Neural progenitor cell (in vitro differentiated cells): ENCODE results near the gene NPVF. TPM values are rescaled to one million over a fixed set of nuclear protein-coding genes. Genes with fewer than 3 reads are reported as not detected.
A peak's percentile ranks its signal among the peaks of the same experiment; 100 is the strongest.

ENCODE experiments used
- DNase-seq: peaks from one replicate; pipeline ENCODE4 v3.0.0-alpha.2; 2016; ENCODE audit warnings: low spot score
- H2AFZ ChIP-seq: fragments of 200-600 bp; sonication (generic); replicated peaks from 2 replicates; pipeline ENCODE4 v1.6.1; 2016; ENCODE audit warnings: antibody characterized with exemption
- H3F3A ChIP-seq: fragments of 200-600 bp; sonication (generic); 2 replicates; pipeline ENCODE4 v1.6.1; 2016; ENCODE audit warnings: antibody characterized with exemption, low read depth
- H3K27ac ChIP-seq: fragments of 200-600 bp; sonication (generic); 2 replicates; pipeline ENCODE4 v1.5.1; 2016; ENCODE audit warnings: mild to moderate bottlenecking
- H3K27me3 ChIP-seq: fragments of 200-600 bp; sonication (generic); 2 replicates; pipeline ENCODE4 v1.6.1; 2016; ENCODE audit warnings: mild to moderate bottlenecking, moderate library complexity
- H3K36me3 ChIP-seq: fragments of 200-600 bp; sonication (generic); 2 replicates; pipeline ENCODE4 v1.5.1; 2016
- H3K4me1 ChIP-seq: fragments of 200-600 bp; sonication (generic); 2 replicates; pipeline ENCODE4 v1.6.1; 2016; ENCODE audit warnings: mixed run types
- H3K4me2 ChIP-seq: fragments of 200-600 bp; sonication (generic); 2 replicates; pipeline ENCODE4 v1.6.1; 2016
- H3K4me3 ChIP-seq: fragments of 200-600 bp; sonication (generic); 2 replicates; pipeline ENCODE4 v1.5.1; 2016
- H3K79me2 ChIP-seq: fragments of 200-600 bp; sonication (generic); 2 replicates; pipeline ENCODE4 v1.6.1; 2016; ENCODE audit warnings: low read depth
- H3K9ac ChIP-seq: fragments of 200-600 bp; sonication (generic); 2 replicates; pipeline ENCODE4 v1.6.1; 2016
- H3K9me3 ChIP-seq: fragments of 200-600 bp; sonication (generic); 2 replicates; pipeline ENCODE4 v1.5.1; 2016; ENCODE audit warnings: low read depth
- H4K20me1 ChIP-seq: fragments of 200-600 bp; sonication (generic); 2 replicates; pipeline ENCODE4 v1.6.1; 2016; ENCODE audit warnings: low read depth
- H3K27ac Mint-ChIP-seq: 3 replicates; pipeline ENCODE4 v1.8.0; 2021; ENCODE audit warnings: mixed read lengths
- H3K27me3 Mint-ChIP-seq: 2 replicates; pipeline ENCODE4 v1.8.0; 2022; ENCODE audit warnings: low read depth, mild to moderate bottlenecking, inconsistent platforms, moderate library complexity, mixed read lengths; ENCODE audit not compliant: insufficient read depth
- H3K36me3 Mint-ChIP-seq: 3 replicates; pipeline ENCODE4 v1.8.0; 2021; ENCODE audit warnings: mixed read lengths
- H3K4me1 Mint-ChIP-seq: 3 replicates; pipeline ENCODE4 v1.8.0; 2021; ENCODE audit warnings: mixed read lengths
- H3K4me3 Mint-ChIP-seq: 3 replicates; pipeline ENCODE4 v1.8.0; 2021; ENCODE audit warnings: mild to moderate bottlenecking, moderate library complexity, mixed read lengths
- H3K9me3 Mint-ChIP-seq: 3 replicates; pipeline ENCODE4 v1.8.0; 2020; ENCODE audit warnings: mixed read lengths
- EZH2 ChIP-seq: fragments of 200-600 bp; sonication (generic); IDR thresholded peaks from 2 replicates; pipeline ENCODE4 v1.6.1; 2017; ENCODE audit warnings: antibody characterized with exemption, mild to moderate bottlenecking, moderate library complexity
- EZH2phosphoT487 ChIP-seq: fragments of 200-600 bp; sonication (generic); IDR thresholded peaks from 2 replicates; pipeline ENCODE4 v1.6.1; 2017; ENCODE audit warnings: antibody characterized with exemption
- total RNA-seq: library from RNA; depleted of rRNA; stranded (reverse); fragments of >200 nt; gene quantifications from 2 replicates; pipeline ENCODE4 v1.2.3, GENCODE V29; 2015; ENCODE audit warnings: low replicate concordance
- TF ChIP-seq, protein P1 (sequence below): fragments of 200-600 bp; sonication (generic); IDR thresholded peaks from 2 replicates; pipeline ENCODE4 v1.5.1; 2017; ENCODE audit warnings: antibody characterized with exemption, mild to moderate bottlenecking

The NPVF gene
- total RNA-seq, 1 donor from 2014 or later = not detected

- Histone ChIP-seq H3K4me2 (no peak overlapping the region), H3K27ac (no peak overlapping the region), H3K27me3 (no peaks in the 10 kb centered on the region), H4K20me1 (no peaks in the 10 kb centered on the region), H3K36me3 (no peaks in the 10 kb centered on the region), H3K9me3 (no peaks in the 10 kb centered on the region), H2AFZ (peak overlapping the region; percentile 72), H3K4me1 (no peaks in the 10 kb centered on the region), H3K79me2 (no peaks in the 10 kb centered on the region), H3F3A (no peaks in the 10 kb centered on the region), H3K4me3 (no peak overlapping the region), H3K9ac (no peak overlapping the region)
- H3K36me3 Mint-ChIP-seq = no peaks in the 10 kb centered on the region
- no peaks in the 10 kb centered on the region for H3K27me3 Mint-ChIP-seq
- H3K27ac Mint-ChIP-seq = no peak overlapping the region
- no peaks in the 10 kb centered on the region for H3K4me1 Mint-ChIP-seq
- peaks cover 8% of the 10 kb centered on the region for H3K9me3 Mint-ChIP-seq
- DNase-seq = no peak
- H3K4me3 Mint-ChIP-seq = no peak overlapping the region
- TF ChIP-seq EZH2 (no peak), EZH2phosphoT487 (no peak)
- TF ChIP-seq, protein P1, sequence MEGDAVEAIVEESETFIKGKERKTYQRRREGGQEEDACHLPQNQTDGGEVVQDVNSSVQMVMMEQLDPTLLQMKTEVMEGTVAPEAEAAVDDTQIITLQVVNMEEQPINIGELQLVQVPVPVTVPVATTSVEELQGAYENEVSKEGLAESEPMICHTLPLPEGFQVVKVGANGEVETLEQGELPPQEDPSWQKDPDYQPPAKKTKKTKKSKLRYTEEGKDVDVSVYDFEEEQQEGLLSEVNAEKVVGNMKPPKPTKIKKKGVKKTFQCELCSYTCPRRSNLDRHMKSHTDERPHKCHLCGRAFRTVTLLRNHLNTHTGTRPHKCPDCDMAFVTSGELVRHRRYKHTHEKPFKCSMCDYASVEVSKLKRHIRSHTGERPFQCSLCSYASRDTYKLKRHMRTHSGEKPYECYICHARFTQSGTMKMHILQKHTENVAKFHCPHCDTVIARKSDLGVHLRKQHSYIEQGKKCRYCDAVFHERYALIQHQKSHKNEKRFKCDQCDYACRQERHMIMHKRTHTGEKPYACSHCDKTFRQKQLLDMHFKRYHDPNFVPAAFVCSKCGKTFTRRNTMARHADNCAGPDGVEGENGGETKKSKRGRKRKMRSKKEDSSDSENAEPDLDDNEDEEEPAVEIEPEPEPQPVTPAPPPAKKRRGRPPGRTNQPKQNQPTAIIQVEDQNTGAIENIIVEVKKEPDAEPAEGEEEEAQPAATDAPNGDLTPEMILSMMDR = no peak
Observed at GRCh38 chr7:25235471-25235870, 7.2 kb upstream of the NPVF start.

GRCh38 chr7:25234336-25234735 lies 6.0 kb upstream of the NPVF start:
- no peak overlapping the region for H3K4me3 ChIP-seq

DNA sequence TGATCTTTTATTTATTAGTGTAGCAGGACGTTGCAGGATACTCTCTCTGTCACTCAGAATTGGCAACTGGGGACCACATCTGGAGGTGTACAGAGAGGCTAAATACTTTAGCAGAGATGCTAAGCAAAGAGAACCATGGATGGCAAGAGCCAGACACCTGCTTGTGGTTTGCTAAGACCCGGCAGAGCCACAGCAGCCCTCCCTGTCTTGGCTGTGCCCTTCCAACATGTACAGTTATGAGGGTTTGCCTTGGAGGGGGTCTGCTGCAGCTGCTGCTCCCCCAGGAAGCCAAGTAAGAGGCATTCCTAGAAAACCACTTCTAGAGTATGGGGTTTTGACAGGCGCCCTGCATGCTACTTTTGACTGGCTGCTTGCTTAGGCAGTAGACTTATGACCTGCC lies 5.1 kb downstream of the NPVF start:
- H3K27me3 ChIP-seq = no peaks in the 10 kb centered on the region
- no peaks in the 10 kb centered on the region for H3K36me3 Mint-ChIP-seq
- no peaks in the 10 kb centered on the region for H3K36me3 ChIP-seq
- no peak overlapping the region for H3K27ac Mint-ChIP-seq
- H3F3A ChIP-seq = no peaks in the 10 kb centered on the region
- H3K9ac ChIP-seq = no peak overlapping the region
- H3K4me3 ChIP-seq = no peak overlapping the region
- H3K4me1 ChIP-seq = no peaks in the 10 kb centered on the region
- no peak overlapping the region for H3K4me2 ChIP-seq
- no peak for DNase-seq
- H3K9me3 Mint-ChIP-seq = no peaks in the 10 kb centered on the region
- H3K79me2 ChIP-seq = no peaks in the 10 kb centered on the region
- H3K9me3 ChIP-seq = no peaks in the 10 kb centered on the region
- peaks cover 16% of the 10 kb centered on the region for H3K4me1 Mint-ChIP-seq
- TF ChIP-seq EZH2 = no peak
- no peak for TF ChIP-seq EZH2phosphoT487
- TF ChIP-seq, protein P1 = no peak
- H2AFZ ChIP-seq = no peak overlapping the region
- no peaks in the 10 kb centered on the region for H4K20me1 ChIP-seq
- H3K4me3 Mint-ChIP-seq = no peak overlapping the region
- no peaks in the 10 kb centered on the region for H3K27me3 Mint-ChIP-seq
- H3K27ac ChIP-seq = no peak overlapping the region

More at GRCh38 chr7:25234336-25234735, 6.0 kb upstream of the NPVF start:
- H3K36me3 ChIP-seq = no peaks in the 10 kb centered on the region
- H3F3A ChIP-seq = no peaks in the 10 kb centered on the region
- H3K27me3 Mint-ChIP-seq = no peaks in the 10 kb centered on the region
- H3K4me3 Mint-ChIP-seq = no peak overlapping the region
- H3K4me2 ChIP-seq = no peak overlapping the region
- no peaks in the 10 kb centered on the region for H3K4me1 Mint-ChIP-seq
- H3K9me3 ChIP-seq = no peaks in the 10 kb centered on the region
- no peak overlapping the region for H3K27ac Mint-ChIP-seq
- H4K20me1 ChIP-seq = no peaks in the 10 kb centered on the region
- peaks cover 10% of the 10 kb centered on the region for H3K9me3 Mint-ChIP-seq
- no peak overlapping the region for H2AFZ ChIP-seq
- no peaks in the 10 kb centered on the region for H3K27me3 ChIP-seq
- H3K4me1 ChIP-seq = no peaks in the 10 kb centered on the region
- no peak for TF ChIP-seq EZH2
- TF ChIP-seq EZH2phosphoT487 = no peak
- TF ChIP-seq, protein P1 = no peak
- DNase-seq = no peak
- no peak overlapping the region for H3K9ac ChIP-seq
- no peaks in the 10 kb centered on the region for H3K36me3 Mint-ChIP-seq
- H3K79me2 ChIP-seq = no peaks in the 10 kb centered on the region
- H3K27ac ChIP-seq = no peak overlapping the region

DNA sequence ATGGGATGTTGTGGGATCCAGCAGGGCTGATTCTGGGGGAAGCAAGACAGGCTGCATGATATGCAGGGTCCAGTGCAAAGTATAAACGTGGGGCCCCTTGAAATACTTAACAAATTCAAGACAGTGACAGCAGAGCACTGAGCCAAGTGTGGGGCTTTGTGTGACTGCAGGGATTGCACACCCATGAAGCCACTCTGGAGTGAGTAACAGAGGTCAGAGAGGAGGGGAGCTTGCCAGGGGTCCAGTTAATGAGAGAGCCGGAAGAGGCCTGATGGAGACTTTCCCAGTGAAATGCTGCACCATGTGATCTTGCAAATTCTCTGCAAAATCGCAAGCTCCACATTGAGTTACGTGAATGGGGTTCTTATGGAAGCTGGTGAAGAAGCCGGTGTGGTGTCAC lies 5.6 kb downstream of the NPVF start:
- no peaks in the 10 kb centered on the region for H3F3A ChIP-seq
- Mint-ChIP-seq H3K9me3 (no peaks in the 10 kb centered on the region), H3K4me1 (peaks cover 16% of the 10 kb centered on the region), H3K27ac (no peak overlapping the region), H3K27me3 (no peaks in the 10 kb centered on the region), H3K36me3 (no peaks in the 10 kb centered on the region), H3K4me3 (no peak overlapping the region)
- no peak for DNase-seq
- H3K4me3 ChIP-seq = no peak overlapping the region
- H3K4me1 ChIP-seq = no peaks in the 10 kb centered on the region
- no peak overlapping the region for H3K27ac ChIP-seq
- H3K9ac ChIP-seq = no peak overlapping the region
- H3K27me3 ChIP-seq = no peaks in the 10 kb centered on the region
- no peaks in the 10 kb centered on the region for H3K36me3 ChIP-seq
- H3K79me2 ChIP-seq = no peaks in the 10 kb centered on the region
- H2AFZ ChIP-seq = no peak overlapping the region
- TF ChIP-seq EZH2 (no peak), EZH2phosphoT487 (no peak)
- TF ChIP-seq, protein P1 = no peak
- no peaks in the 10 kb centered on the region for H4K20me1 ChIP-seq
- no peak overlapping the region for H3K4me2 ChIP-seq
- no peaks in the 10 kb centered on the region for H3K9me3 ChIP-seq
